ENCODE measurements around the gene NOP14.
"Not testable (repeated sequence)": the region's sequence is repeated elsewhere in the genome, so short reads cannot be mapped to it uniquely, and the experiment has no call there.

The NOP14 gene

GRCh38 chr4:2962614-2963174 lies 512 bp downstream of the NOP14 start:
- in situ Hi-C loops (cut with HindIII; ENCODE audit: low sequenced_read_pairs) = no loop called here

- in situ Hi-C loops (cut with HindIII; ENCODE audit: low sequenced_read_pairs) = no loop called here
Measured at GRCh38 chr4:2961811-2962441, 1.3 kb downstream of the NOP14 start.

- in situ Hi-C loops (cut with HindIII; ENCODE audit: low sequenced_read_pairs) = no loop called here
Measured at GRCh38 chr4:2961421-2961810, 1.8 kb downstream of the NOP14 start.

- in situ Hi-C loops (cut with HindIII; ENCODE audit: low sequenced_read_pairs) = not testable (repeated sequence)
Measured at GRCh38 chr4:2960450-2960849, 2.8 kb downstream of the NOP14 start.

- in situ Hi-C loops (cut with HindIII; ENCODE audit: low sequenced_read_pairs) = no loop called here
Measured at GRCh38 chr4:2958446-2958845, 4.8 kb downstream of the NOP14 start.

GRCh38 chr4:2955186-2956044 lies 7.8 kb downstream of the NOP14 start:
- in situ Hi-C loops (cut with HindIII; ENCODE audit: low sequenced_read_pairs) = not testable (repeated sequence)

GRCh38 chr4:2954358-2955185 lies 8.6 kb downstream of the NOP14 start:
- in situ Hi-C loops (cut with HindIII; ENCODE audit: low sequenced_read_pairs) = no loop called here

GRCh38 chr4:2953496-2953895 lies 9.7 kb downstream of the NOP14 start:
- in situ Hi-C loops (cut with HindIII; ENCODE audit: low sequenced_read_pairs) = no loop called here

- in situ Hi-C loops (cut with HindIII; ENCODE audit: low sequenced_read_pairs) = no loop called here
Measured at GRCh38 chr4:2950221-2950989, 12.8 kb downstream of the NOP14 start.

- in situ Hi-C loops (cut with HindIII; ENCODE audit: low sequenced_read_pairs) = no loop called here
Measured at GRCh38 chr4:2949782-2950125, 13.5 kb downstream of the NOP14 start.

GRCh38 chr4:2948895-2949781 lies 14.1 kb downstream of the NOP14 start:
- in situ Hi-C loops (cut with HindIII; ENCODE audit: low sequenced_read_pairs) = no loop called here

GRCh38 chr4:2947926-2948325 lies 15.3 kb downstream of the NOP14 start:
- in situ Hi-C loops (cut with HindIII; ENCODE audit: low sequenced_read_pairs) = no loop called here

- in situ Hi-C loops (cut with HindIII; ENCODE audit: low sequenced_read_pairs) = no loop called here
Measured at GRCh38 chr4:2946812-2947600, 16.2 kb downstream of the NOP14 start.

GRCh38 chr4:2945619-2946604 lies 17.3 kb downstream of the NOP14 start:
- in situ Hi-C loops (cut with HindIII; ENCODE audit: low sequenced_read_pairs) = not testable (repeated sequence)

GRCh38 chr4:2944586-2945526 lies 18.4 kb downstream of the NOP14 start:
- in situ Hi-C loops (cut with HindIII; ENCODE audit: low sequenced_read_pairs) = no loop called here

- in situ Hi-C loops (cut with HindIII; ENCODE audit: low sequenced_read_pairs) = no loop called here
Measured at GRCh38 chr4:2944091-2944482, 19.1 kb downstream of the NOP14 start.

Data from DLD1 (cell line).